ENCODE measurements around the gene SPATA18. TPM values are rescaled to one million over a fixed set of nuclear protein-coding genes. Genes with fewer than 3 reads are reported as not detected.

Gene SPATA18
- total and polyA plus RNA-seq, 2 of the 8 experiments (the other 6 are each of a cell fraction or from before 2014, with no cell fraction given), result 1.4 to 2.4 TPM

GRCh38 chr4:52019936-52020657, 31.0 kb upstream of the SPATA18 start, which contains the start of gene LRRC66 (continued):
- no peak for TF ChIP-seq NANOG (IDR thresholded peaks at IDR 0.05; ENCODE audit: insufficient read depth, low read depth, low read length, poor library complexity, severe bottlenecking)

Data from H1 (cell line).